Muscle layer of colon (tissue), 2 donors: ENCODE results near the gene MCF2L.

ENCODE experiments used
- H3K27ac ChIP-seq: one replicate; pipeline ENCODE4 v1.7.0; 2013; ENCODE audit warnings: low read depth, mild to moderate bottlenecking, low read length, moderate library complexity
- H3K27me3 ChIP-seq, 2 donors: one replicate each; pipeline ENCODE4 v1.7.0; 2013; ENCODE audit warnings: low read length in 2 of 2, mild to moderate bottlenecking in 2 of 2; ENCODE audit not compliant: insufficient read depth in 2 of 2, control insufficient read depth in 1 of 2
- H3K36me3 ChIP-seq: one replicate; pipeline ENCODE4 v1.7.0; 2013; ENCODE audit warnings: mild to moderate bottlenecking, low read length; ENCODE audit not compliant: insufficient read depth
- H3K4me1 ChIP-seq: one replicate; pipeline ENCODE4 v1.7.0; 2013; ENCODE audit warnings: mild to moderate bottlenecking, low read length; ENCODE audit not compliant: insufficient read depth
- H3K4me3 ChIP-seq, 2 donors: one replicate each; pipeline ENCODE4 v1.7.0; 2013; ENCODE audit warnings: low read length in 2 of 2, low read depth in 1 of 2, mild to moderate bottlenecking in 1 of 2, moderate library complexity in 1 of 2
- H3K9ac ChIP-seq: one replicate; pipeline ENCODE4 v1.7.0; 2013; ENCODE audit warnings: low read length
- H3K9me3 ChIP-seq: one replicate; pipeline ENCODE4 v1.7.0; 2013; ENCODE audit warnings: mild to moderate bottlenecking, low read length
- donor health status: abdominal sarcoma.
- donor health status: Adenocarcinoma of cecum.

MCF2L gene

GRCh38 chr13:113061796-113062425 lies 92.9 kb downstream of the MCF2L start:
- Histone ChIP-seq H3K9ac (no peak overlapping the region), H3K36me3 (no peaks in the 10 kb centered on the region), H3K27me3 (no peaks in the 10 kb centered on the region), H3K9me3 (no peaks in the 10 kb centered on the region), H3K27ac (no peak overlapping the region), H3K4me3 (no peak overlapping the region), H3K4me1 (no peaks in the 10 kb centered on the region)

- no peak overlapping the region for H3K4me3 ChIP-seq
- H3K9ac ChIP-seq: no peak overlapping the region
- H3K9me3 ChIP-seq: no peaks in the 10 kb centered on the region
- no peak overlapping the region for H3K27ac ChIP-seq
- H3K27me3 ChIP-seq: no peaks in the 10 kb centered on the region
- no peaks in the 10 kb centered on the region for H3K4me1 ChIP-seq
- no peaks in the 10 kb centered on the region for H3K36me3 ChIP-seq
These were observed 93.7 kb downstream of the MCF2L start for GRCh38 chr13:113062691-113063090.

- H3K4me3 ChIP-seq: no peak overlapping the region
- no peaks in the 10 kb centered on the region for H3K9me3 ChIP-seq
- no peaks in the 10 kb centered on the region for H3K27me3 ChIP-seq
- H3K36me3 ChIP-seq: no peaks in the 10 kb centered on the region
- no peak overlapping the region for H3K9ac ChIP-seq
- H3K27ac ChIP-seq: no peak overlapping the region
- H3K4me1 ChIP-seq: no peaks in the 10 kb centered on the region
These were observed 94.1 kb downstream of the MCF2L start for GRCh38 chr13:113063091-113063491.

GRCh38 chr13:113064000-113064533 lies 95.1 kb downstream of the MCF2L start:
- Histone ChIP-seq H3K36me3 (no peaks in the 10 kb centered on the region), H3K4me1 (no peaks in the 10 kb centered on the region), H3K27me3 (no peaks in the 10 kb centered on the region), H3K27ac (no peak overlapping the region), H3K9ac (no peak overlapping the region), H3K9me3 (no peaks in the 10 kb centered on the region), H3K4me3 (no peak overlapping the region)

- Histone ChIP-seq H3K36me3 (no peaks in the 10 kb centered on the region), H3K9me3 (no peaks in the 10 kb centered on the region), H3K4me3 (no peak overlapping the region), H3K4me1 (no peaks in the 10 kb centered on the region), H3K27me3 (no peaks in the 10 kb centered on the region), H3K27ac (no peak overlapping the region), H3K9ac (no peak overlapping the region)
These were observed 95.8 kb downstream of the MCF2L start for GRCh38 chr13:113064534-113065405.

- Histone ChIP-seq H3K4me1 (no peaks in the 10 kb centered on the region), H3K36me3 (no peaks in the 10 kb centered on the region), H3K9ac (no peak overlapping the region), H3K4me3 (no peak overlapping the region), H3K9me3 (no peaks in the 10 kb centered on the region), H3K27ac (no peak overlapping the region), H3K27me3 (no peaks in the 10 kb centered on the region)
These were observed 96.6 kb downstream of the MCF2L start for GRCh38 chr13:113065406-113066141.

GRCh38 chr13:113066142-113066455 lies 97.1 kb downstream of the MCF2L start:
- H3K4me1 ChIP-seq: no peaks in the 10 kb centered on the region
- no peaks in the 10 kb centered on the region for H3K27me3 ChIP-seq
- no peak overlapping the region for H3K9ac ChIP-seq
- H3K36me3 ChIP-seq: no peaks in the 10 kb centered on the region
- no peaks in the 10 kb centered on the region for H3K9me3 ChIP-seq
- H3K27ac ChIP-seq: no peak overlapping the region
- H3K4me3 ChIP-seq: no peak overlapping the region

- no peak overlapping the region for H3K27ac ChIP-seq
- no peak overlapping the region for H3K9ac ChIP-seq
- no peaks in the 10 kb centered on the region for H3K9me3 ChIP-seq
- H3K4me1 ChIP-seq: no peaks in the 10 kb centered on the region
- no peaks in the 10 kb centered on the region for H3K27me3 ChIP-seq
- no peak overlapping the region for H3K4me3 ChIP-seq
- H3K36me3 ChIP-seq: no peaks in the 10 kb centered on the region
These were observed 97.7 kb downstream of the MCF2L start for GRCh38 chr13:113066746-113067145.

- H3K36me3 ChIP-seq: no peaks in the 10 kb centered on the region
- no peaks in the 10 kb centered on the region for H3K27me3 ChIP-seq
- H3K9me3 ChIP-seq: no peaks in the 10 kb centered on the region
- no peak overlapping the region for H3K4me3 ChIP-seq
- no peak overlapping the region for H3K9ac ChIP-seq
- no peaks in the 10 kb centered on the region for H3K4me1 ChIP-seq
- H3K27ac ChIP-seq: no peak overlapping the region
These were observed 101.1 kb downstream of the MCF2L start for GRCh38 chr13:113069861-113070805.

- H3K9me3 ChIP-seq: no peaks in the 10 kb centered on the region
- H3K27ac ChIP-seq: no peak overlapping the region
- no peak overlapping the region for H3K4me3 ChIP-seq
- H3K9ac ChIP-seq: no peak overlapping the region
- H3K27me3 ChIP-seq: no peaks in the 10 kb centered on the region
- no peaks in the 10 kb centered on the region for H3K36me3 ChIP-seq
- no peaks in the 10 kb centered on the region for H3K4me1 ChIP-seq
These were observed 101.8 kb downstream of the MCF2L start for GRCh38 chr13:113070855-113071254.
